Measurements from ENCODE around the gene MARF1. TPM values are rescaled to one million over a fixed set of nuclear protein-coding genes. Genes with fewer than 3 reads are reported as not detected.
"Not testable (repeated sequence)": the region's sequence is repeated elsewhere in the genome, so short reads cannot be mapped to it uniquely, and the experiment has no call there.

MARF1 gene
- total RNA-seq, 1 donor = 25.7 TPM

- Histone ChIP-seq H3K4me3 (ENCODE audit: insufficient read depth, low read length) (no peak overlapping the region), H3K4me2 (ENCODE audit: insufficient read depth, low read length) (peak overlapping the region; percentile 32), H3K36me3 (ENCODE audit: insufficient read depth, low read length) (no peaks in the 10 kb centered on the region), H3K9me3 (ENCODE audit: low read depth, low read length) (no peaks in the 10 kb centered on the region), H3K27ac (ENCODE audit: low read depth, low read length) (no peak overlapping the region), H3K27me3 (ENCODE audit: insufficient read depth, low read length) (no peaks in the 10 kb centered on the region), H3K79me2 (ENCODE audit: insufficient read depth, low read length) (peaks cover 2% of the 10 kb centered on the region), H2AFZ (ENCODE audit: low read length) (no peak overlapping the region), H3K4me1 (ENCODE audit: insufficient read depth, low read length) (peaks cover 21% of the 10 kb centered on the region), H4K20me1 (ENCODE audit: insufficient read depth, low read length) (peaks cover 11% of the 10 kb centered on the region)
- peak; percentile 89 for DNase-seq (ENCODE audit: insufficient read length, low spot score, missing footprints)
- peak; percentile 23 for TF ChIP-seq CTCF (IDR thresholded peaks at IDR 0.05; ENCODE audit: extremely low read depth, low read depth, low read length)
These were observed 70.5 kb downstream of the MARF1 start for GRCh38 chr16:15572329-15573001.

- no peak for DNase-seq (ENCODE audit: insufficient read length, low spot score, missing footprints)
- no peak for TF ChIP-seq CTCF (IDR thresholded peaks at IDR 0.05; ENCODE audit: extremely low read depth, low read depth, low read length)
- Histone ChIP-seq H3K27me3 (ENCODE audit: insufficient read depth, low read length) (no peaks in the 10 kb centered on the region), H3K9me3 (ENCODE audit: low read depth, low read length) (no peaks in the 10 kb centered on the region), H4K20me1 (ENCODE audit: insufficient read depth, low read length) (peaks cover 9% of the 10 kb centered on the region), H3K36me3 (ENCODE audit: insufficient read depth, low read length) (no peaks in the 10 kb centered on the region), H3K4me1 (ENCODE audit: insufficient read depth, low read length) (peaks cover 21% of the 10 kb centered on the region), H3K4me3 (ENCODE audit: insufficient read depth, low read length) (no peak overlapping the region), H3K4me2 (ENCODE audit: insufficient read depth, low read length) (no peak overlapping the region), H3K27ac (ENCODE audit: low read depth, low read length) (no peak overlapping the region), H3K79me2 (ENCODE audit: insufficient read depth, low read length) (peaks cover 2% of the 10 kb centered on the region), H2AFZ (ENCODE audit: low read length) (no peak overlapping the region)
These were observed 71.4 kb downstream of the MARF1 start for GRCh38 chr16:15571557-15571956.

GRCh38 chr16:15570666-15571065 is 72.3 kb downstream of the MARF1 start:
- not testable (repeated sequence) for H2AFZ ChIP-seq (ENCODE audit: low read length); DNase-seq (ENCODE audit: insufficient read length, low spot score, missing footprints); H3K9me3 ChIP-seq (ENCODE audit: low read depth, low read length)

GRCh38 chr16:15567823-15568222 is 75.1 kb downstream of the MARF1 start:
- H3K4me3 ChIP-seq (ENCODE audit: insufficient read depth, low read length) = no peak overlapping the region
- no peak for TF ChIP-seq CTCF (IDR thresholded peaks at IDR 0.05; ENCODE audit: extremely low read depth, low read depth, low read length)
- H4K20me1 ChIP-seq (ENCODE audit: insufficient read depth, low read length) = peaks cover 3% of the 10 kb centered on the region

More at GRCh38 chr16:15570666-15571065, 72.3 kb downstream of the MARF1 start:
- H4K20me1 ChIP-seq (ENCODE audit: insufficient read depth, low read length); H3K36me3 ChIP-seq (ENCODE audit: insufficient read depth, low read length); H3K79me2 ChIP-seq (ENCODE audit: insufficient read depth, low read length); H3K27ac ChIP-seq (ENCODE audit: low read depth, low read length); H3K4me2 ChIP-seq (ENCODE audit: insufficient read depth, low read length); H3K4me3 ChIP-seq (ENCODE audit: insufficient read depth, low read length); H3K27me3 ChIP-seq (ENCODE audit: insufficient read depth, low read length): not testable (repeated sequence)
- peaks cover 21% of the 10 kb centered on the region for H3K4me1 ChIP-seq (ENCODE audit: insufficient read depth, low read length)

More at GRCh38 chr16:15567823-15568222, 75.1 kb downstream of the MARF1 start:
- Histone ChIP-seq H3K4me1 (ENCODE audit: insufficient read depth, low read length) (peaks cover 12% of the 10 kb centered on the region), H3K79me2 (ENCODE audit: insufficient read depth, low read length) (no peaks in the 10 kb centered on the region), H3K27me3 (ENCODE audit: insufficient read depth, low read length) (no peaks in the 10 kb centered on the region), H2AFZ (ENCODE audit: low read length) (no peak overlapping the region), H3K36me3 (ENCODE audit: insufficient read depth, low read length) (no peaks in the 10 kb centered on the region), H3K4me2 (ENCODE audit: insufficient read depth, low read length) (no peak overlapping the region), H3K9me3 (ENCODE audit: low read depth, low read length) (no peaks in the 10 kb centered on the region), H3K27ac (ENCODE audit: low read depth, low read length) (no peak overlapping the region)
- peak; percentile 29 for DNase-seq (ENCODE audit: insufficient read length, low spot score, missing footprints)

Measured in osteoblast (primary cell).